T-helper 1 cell (primary cell): ENCODE measurements around the gene RARS2.
"Not testable (repeated sequence)": the region's sequence is repeated elsewhere in the genome, so short reads cannot be mapped to it uniquely, and the experiment has no call there.

Experiments used
- DNase-seq, 5 donors: peaks; one replicate each; pipeline ENCODE4 v3.0.0-alpha.2; 2012 to 2020
- total RNA-seq, 4 donors: gene quantifications; one replicate each; lab custom pipeline; 2026; lab: John Stamatoyannopoulos, UW

Gene RARS2, protein sequence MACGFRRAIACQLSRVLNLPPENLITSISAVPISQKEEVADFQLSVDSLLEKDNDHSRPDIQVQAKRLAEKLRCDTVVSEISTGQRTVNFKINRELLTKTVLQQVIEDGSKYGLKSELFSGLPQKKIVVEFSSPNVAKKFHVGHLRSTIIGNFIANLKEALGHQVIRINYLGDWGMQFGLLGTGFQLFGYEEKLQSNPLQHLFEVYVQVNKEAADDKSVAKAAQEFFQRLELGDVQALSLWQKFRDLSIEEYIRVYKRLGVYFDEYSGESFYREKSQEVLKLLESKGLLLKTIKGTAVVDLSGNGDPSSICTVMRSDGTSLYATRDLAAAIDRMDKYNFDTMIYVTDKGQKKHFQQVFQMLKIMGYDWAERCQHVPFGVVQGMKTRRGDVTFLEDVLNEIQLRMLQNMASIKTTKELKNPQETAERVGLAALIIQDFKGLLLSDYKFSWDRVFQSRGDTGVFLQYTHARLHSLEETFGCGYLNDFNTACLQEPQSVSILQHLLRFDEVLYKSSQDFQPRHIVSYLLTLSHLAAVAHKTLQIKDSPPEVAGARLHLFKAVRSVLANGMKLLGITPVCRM
- total RNA-seq: 44.2 to 75.7 (median 67.4) reads per million in 4 donors

DNA sequence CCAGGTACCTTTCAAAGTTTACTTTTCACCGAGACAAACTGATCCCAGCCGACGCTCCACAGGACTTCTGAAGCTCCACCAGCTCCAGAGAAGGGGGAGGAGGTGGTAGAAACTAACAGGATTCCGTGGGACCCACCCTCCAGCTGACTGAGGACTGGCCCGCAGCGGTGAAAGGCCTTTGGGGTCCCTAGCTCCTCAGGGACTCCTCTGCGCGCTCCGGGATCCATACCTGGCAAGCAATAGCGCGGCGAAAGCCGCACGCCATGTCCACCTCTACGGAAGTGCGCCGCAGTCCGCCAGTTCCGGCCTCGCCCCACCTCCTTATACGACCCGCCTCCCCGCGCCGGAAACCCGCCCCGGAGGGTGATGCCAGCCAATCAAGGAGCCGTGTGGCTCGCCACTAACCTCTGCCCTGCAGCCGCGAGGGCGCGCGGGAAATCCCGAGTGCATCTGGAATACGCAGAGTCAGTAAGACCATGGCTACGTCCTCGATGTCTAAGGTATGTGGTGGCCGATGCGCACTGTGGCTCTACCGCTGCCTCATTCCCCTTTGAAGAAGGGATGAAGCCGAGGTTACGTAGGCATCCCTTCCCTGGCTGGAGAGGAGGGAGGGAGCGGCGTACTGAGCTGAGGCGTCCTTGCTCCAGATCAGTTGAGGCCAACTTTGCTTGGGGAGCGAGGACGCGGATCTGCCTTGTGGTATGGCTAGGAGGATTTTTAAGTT is at the start of gene RARS2, which contains the start of gene ORC3:
Gene RARS2, minus strand, starts transcription at position 295 of the 724 bp plus-strand sequence. Its CDS starts 30 bp downstream, at position 265.
Gene ORC3, plus strand, starts transcription at position 443 of the 724 bp plus-strand sequence. Its CDS starts 34 bp downstream, at position 477.
- DNase-seq: peak; percentile 88 to 95 (median 91)

GRCh38 chr6:87639373-87639772 is 49.6 kb upstream of the RARS2 start:
- DNase-seq: no peak

DNA sequence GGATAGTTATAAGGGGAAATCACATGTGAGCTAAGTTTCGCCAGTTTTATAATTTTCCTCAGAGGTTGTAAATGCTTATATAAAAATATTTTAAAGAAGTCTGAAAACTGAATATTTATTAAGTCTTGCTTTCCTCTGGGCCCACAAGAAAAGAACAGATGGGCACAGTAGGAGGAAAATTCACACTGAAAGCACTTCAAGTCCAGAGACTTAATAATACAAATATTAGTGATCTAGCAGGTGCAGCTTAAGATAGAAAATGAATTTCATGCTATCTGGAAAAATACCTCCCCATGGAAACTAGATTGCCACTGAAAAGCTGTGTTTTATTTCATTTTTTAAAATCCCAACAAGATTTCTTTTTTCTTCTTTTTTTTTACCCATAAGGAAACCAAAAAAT is 47.3 kb upstream of the RARS2 start:
- no peak for DNase-seq

DNA sequence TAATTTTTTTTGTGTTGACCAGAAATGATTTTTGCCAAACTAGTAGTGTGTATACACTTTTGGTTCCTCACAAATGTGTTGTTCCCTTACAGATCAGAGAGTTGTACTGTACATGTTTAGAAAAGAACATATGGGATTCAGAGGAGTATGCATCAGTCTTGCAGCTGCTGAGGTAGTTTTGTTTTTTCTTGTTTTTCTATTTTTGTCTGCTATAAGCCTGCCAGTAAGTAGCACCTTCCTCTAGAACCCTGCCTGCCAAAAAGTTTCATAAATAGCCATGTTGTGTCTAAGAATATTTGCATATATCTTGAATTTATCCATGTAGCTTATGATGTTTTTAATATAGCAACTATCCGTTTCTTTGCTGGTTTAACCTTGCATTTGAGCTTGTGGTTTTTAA is 46.5 kb upstream of the RARS2 start:
- no peak for DNase-seq

DNA sequence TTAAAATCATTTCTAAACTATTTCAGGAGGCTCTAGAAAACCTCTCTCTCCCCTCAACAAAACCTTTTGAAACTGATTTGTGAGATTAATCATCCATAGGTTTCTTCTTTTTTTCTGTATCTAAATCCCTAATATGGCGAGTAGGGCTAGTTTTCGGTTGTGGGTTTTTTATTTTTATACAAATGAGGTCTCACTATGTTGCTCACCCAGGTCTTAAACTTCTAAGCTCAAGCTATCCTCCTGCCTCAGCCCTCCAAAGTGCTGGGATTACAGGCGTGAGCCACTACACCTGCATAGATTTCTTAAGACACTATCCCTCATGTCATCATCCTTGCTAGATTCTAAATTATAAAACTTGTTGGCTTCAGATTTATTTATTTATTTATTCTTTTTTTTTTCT is 44.1 kb upstream of the RARS2 start:
- DNase-seq: no peak

- no peak for DNase-seq
Observed at GRCh38 chr6:87630746-87631145, 41.0 kb upstream of the RARS2 start.

- DNase-seq: no peak
Observed at GRCh38 chr6:87628881-87629280, 39.1 kb upstream of the RARS2 start.

DNA sequence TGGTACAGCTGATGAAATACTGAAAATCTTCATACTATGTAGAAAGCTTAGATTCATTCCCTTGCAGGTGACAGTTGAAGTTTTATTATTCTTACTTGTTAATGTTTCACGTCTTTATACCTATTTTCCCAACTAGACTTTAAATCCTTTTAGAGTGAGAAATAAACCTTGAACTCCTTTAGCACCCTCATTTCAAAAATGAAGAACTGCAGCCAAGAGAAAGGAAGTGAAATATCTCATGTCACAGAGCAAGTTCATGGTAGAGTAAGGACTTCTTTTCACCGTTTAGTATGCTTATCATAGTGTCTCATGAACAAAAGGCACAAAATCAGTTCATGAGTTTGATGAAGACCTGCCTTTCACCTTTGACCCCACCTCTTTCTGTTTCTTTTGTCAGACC is 38.6 kb upstream of the RARS2 start:
- no peak for DNase-seq

GRCh38 chr6:87623248-87623647 is 33.5 kb upstream of the RARS2 start:
- DNase-seq: no peak

DNA sequence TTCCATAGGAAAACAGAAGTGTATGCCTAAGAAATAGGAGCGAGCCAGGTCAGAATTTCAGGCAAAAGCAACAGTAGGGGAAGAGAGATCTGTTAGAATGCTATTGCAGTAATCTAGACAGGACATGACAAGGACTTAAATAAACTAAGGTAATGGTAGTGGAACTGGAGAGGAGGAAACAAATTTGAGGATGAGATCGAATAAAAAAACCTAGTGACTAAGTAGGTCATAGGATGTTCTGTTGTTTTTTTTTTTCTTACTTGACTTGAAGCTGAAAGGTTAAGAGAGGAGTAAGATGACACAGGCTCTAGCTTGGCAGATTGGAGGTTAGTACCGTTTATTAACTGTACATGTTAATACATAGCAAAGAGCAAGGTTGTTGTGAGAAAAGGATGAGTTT is 28.7 kb upstream of the RARS2 start:
- no peak for DNase-seq

DNA sequence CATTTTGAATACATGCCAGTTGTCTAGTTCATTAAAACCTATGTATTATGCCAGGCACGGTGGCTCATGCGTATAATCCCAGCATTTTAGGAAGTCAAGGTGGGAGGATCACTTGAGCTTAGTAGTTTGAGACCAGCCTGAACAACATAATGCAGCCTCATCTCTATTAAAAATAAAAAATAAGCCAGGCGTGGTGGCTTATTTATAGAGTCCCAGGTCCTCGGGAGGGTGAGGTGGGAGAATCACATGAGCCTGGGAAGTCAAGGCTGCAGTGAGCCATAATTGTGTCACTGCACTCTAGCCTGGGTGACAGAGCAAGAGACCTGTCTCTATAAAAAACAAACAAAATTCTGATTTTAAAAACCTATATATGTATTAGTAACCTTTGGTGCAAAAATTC is 27.6 kb upstream of the RARS2 start:
- DNase-seq: no peak

DNA sequence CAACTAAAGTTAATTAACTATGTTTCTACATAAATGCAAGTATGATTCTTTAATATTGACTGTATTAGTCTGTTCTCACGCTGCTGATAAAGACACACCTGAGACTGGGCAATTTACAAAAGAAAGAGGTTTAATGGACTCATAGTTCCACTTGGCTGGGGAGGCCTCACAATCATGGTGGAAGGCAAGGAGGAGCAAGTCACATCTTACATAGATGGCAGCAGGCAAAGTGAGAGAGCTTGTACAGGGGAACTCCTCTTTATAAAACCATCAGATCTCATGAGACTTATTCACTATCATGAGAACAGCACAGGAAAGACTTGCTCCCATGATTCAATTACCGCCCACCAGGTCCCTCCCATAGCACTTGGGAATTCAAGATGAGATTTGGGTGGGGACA is 23.2 kb upstream of the RARS2 start:
- not testable (repeated sequence) for DNase-seq

- DNase-seq: no peak
Observed at GRCh38 chr6:87608802-87609201, 19.0 kb upstream of the RARS2 start.

DNA sequence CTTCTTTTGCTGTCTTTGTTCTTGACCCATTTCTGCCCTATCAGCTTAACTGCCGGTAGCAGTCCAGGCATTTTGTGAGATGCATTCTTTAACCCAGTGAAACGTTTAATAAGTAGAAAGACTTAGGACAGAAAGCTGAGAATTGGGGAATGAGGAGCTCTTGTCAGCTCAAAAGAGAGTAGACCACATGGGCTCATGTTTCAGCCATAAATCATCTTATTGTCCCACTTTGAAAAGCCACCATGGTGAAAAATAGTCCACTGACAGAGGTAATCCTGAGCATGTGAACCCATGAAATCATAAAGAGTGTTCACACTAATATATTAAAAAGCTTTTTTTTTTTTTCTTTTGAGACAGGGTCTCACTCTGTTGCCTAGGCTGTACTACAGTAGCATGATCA is 16.4 kb upstream of the RARS2 start:
- no peak for DNase-seq

DNA sequence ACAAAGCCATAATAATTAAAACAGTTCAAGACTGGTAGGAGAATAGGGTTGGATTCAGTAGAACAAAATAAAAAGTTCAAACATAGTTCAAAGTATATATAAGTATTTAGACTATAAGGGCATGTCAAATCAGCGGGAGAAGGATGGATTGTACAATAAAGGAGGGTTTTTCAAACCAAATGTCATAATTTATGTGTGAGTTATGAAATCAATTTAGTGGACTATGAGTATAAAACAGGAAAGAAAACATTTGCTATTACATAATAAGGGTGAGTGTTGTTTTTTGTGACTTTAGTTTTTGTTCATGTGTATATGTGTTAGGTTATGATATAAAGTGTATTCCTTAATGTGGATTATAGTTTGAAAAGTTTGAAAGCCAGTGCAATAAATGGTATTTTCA is 10.8 kb upstream of the RARS2 start:
- DNase-seq: no peak

DNA sequence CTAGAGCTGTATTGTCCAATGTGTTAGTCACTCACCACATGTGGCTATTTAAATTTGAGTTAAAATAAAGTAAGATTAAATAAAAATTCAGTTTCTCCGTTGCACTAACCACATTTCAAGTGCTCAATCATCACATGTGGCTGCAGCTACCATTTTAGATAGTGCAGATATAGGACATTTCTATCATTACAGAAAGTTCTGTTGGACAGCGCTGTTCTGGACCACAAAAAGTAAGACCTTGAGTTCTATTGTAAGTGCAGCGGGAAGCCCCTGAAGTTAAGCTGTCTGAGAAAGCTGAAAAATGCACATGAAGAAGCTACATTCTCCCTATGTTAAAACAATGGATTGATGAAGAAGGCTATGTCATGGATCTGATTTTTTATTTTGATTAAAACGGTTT is 1.2 kb upstream of the RARS2 start:
- no peak for DNase-seq

DNA sequence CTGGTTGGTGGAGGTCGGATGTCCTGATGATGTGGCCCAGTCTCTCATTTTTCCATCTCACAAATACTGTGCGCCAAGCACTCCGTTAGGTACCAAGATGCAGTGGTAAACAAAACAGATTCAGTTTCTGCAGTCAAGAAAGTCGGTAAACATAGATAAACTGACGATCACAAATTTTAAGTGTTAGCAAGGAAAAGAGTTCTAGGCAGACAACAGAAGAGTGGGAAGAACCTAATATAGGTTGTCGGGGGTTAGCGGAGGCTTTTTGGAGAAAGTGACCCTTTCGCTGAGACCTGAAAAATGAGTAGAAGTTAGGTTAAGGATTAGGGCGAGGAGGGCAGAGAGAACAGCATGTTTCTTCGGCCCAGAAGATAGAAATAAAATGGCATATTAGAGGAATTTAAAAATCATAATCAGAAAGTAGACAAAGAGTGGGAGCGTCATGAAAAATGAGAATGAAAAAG is 662 bp upstream of the RARS2 start:
- DNase-seq: no peak

DNA sequence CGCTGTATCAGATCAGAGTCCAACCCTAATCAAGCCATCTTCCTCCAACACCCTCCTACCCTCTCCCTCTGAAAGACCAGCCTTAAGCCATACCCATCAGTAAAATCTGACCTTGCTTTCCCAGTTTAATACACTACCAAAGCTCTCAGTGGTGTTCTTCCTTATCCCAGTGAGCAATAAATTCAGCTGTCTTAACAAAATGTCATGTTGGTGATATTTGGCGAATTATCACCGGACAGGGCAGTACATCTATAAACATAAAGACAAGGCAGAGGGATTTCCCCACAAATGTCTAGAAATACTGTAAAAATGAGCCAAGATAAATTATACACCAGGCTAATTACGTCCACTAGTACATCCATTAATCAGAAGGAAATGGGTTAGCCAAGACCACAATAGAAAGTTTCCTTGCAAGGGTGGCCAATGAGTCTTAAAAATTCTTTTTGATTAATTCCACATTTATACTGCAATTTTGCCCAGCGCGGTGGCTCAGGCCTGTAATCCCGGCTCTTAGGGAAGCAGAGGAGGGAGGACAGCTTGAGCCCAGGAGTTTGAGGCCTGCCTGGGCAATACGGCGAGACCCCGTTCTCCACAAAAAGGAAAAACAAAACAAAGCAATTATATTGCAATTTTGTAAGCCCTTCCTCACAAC is 905 bp downstream of the RARS2 start:
- DNase-seq: no peak

DNA sequence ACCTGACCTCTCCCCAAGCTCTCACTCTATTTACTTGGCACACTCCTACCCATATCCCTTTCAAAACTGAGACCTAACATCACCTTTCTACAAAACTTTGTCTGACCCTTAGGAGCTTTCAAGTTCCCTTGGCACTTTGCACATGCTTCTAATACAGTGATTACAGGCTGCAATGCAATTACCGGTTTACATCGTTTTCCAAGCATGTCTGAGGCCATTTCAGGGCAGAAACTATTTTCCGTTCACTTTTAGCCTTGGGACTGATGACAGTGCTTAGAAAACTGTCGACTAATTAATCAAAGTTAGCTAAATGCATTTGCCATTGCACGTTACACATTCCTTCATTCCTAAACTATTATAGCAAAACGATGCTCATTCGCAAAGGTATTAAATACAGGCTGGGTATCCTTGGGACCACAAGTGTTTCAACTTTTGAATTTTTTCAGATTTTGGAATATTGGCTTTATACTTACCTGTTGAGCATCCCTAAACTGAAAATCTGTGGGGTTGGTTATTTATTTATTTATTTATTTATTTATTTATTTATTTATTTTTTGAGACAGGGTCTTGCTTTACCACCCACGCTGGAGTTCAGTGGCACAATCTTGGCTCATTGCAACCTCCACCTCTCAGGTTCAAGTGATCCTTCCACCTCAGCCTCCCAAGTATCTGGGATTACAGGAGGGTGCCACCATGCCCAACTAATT is 3.3 kb downstream of the RARS2 start:
- DNase-seq: no peak

DNA sequence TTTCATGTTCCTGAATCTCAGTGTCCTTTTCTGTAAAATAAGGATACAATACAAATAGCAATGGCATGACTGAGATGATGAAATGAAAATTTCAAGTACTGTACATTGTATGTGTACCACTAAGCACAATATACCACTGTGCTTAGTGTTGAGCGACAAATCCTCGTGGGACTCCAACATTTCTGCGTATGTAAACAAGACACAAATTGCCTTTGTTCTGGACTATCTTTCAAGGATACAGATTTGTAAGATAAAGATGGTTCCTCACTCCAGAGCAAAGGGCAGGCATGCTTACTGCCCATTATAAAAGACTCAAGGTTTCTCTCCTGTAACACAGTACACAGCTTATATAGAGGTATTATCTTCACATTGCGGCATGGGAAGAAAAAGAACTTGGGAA is 6.0 kb downstream of the RARS2 start:
- DNase-seq: no peak

DNA sequence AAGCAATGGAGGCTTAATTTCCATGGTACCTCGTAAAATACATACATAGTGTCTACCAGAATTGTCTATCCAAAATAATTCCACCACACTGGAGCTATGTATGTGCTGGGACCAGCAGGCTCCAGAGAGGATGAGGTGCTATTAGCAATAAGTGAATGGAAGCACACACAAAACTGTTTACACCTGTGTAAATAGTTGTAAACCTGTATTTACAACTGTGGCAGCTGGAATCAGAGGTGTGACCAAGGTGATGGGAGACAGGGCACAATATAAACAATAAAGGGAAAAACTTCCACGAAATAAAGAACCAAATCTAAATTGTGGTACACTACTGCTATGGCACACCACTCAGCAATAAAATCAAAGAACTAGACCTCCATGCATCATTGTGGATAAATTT is 14.4 kb downstream of the RARS2 start:
- DNase-seq: no peak

- DNase-seq: no peak
Observed at GRCh38 chr6:87574237-87574804, 15.5 kb downstream of the RARS2 start.
